CD4-positive, alpha-beta T cell treated with Interleukin-12 subunit alpha and Interleukin-12 subunit beta, for 1 hour (primary cell): Measurements from ENCODE around the gene REC114.

ENCODE experiments used
- DNase-seq: peaks from one replicate; pipeline ENCODE4 v3.0.0-alpha.2; 2020

REC114 gene

DNA sequence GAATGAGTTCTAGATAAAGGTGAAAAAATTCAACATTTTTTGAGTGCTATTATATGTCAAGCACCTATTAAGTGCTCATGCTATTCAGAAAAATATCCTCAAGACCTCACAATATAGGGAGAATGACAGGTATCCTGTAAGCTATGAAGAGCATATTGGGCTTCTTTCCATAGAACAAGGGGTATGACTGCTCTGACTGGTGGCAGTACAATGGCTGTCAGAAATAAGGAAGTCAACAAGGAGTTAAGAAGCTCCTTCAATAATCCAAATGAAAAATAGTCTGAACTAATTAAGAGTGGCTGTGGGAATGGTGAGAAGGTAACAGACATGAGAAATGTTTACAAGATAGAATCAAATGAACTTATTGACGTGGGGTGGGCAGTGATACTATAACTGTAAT, 165.5 kb downstream of the REC114 start:
- no peak for DNase-seq

DNA sequence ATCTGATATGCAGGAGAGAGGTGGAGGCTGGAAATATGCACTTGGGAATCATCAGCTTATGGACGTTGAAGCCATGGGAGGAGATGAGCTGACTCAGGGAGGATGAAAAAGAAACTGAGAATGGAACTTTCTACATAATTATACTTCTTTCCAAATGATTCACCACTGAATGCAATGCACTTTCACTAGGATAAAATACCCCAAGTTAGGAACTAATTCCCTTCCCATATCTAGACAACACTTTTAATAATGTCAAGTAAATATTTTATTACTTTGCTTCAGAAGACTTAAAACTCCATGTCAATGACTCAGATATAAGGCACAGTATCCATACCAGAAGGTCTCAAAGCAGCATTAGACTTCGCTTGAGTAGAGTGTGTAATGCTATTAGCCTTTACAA, 166.0 kb downstream of the REC114 start:
- no peak for DNase-seq
